ENCODE data around the gene LRMDA. TPM values are rescaled to one million over a fixed set of nuclear protein-coding genes. Genes with fewer than 3 reads are reported as not detected.
"Not testable (repeated sequence)": the region's sequence is repeated elsewhere in the genome, so short reads cannot be mapped to it uniquely, and the experiment has no call there.

LRMDA gene
- total RNA-seq, 2 donors from 2014 or later: 12.2 to 25.4 TPM

- WGBS, 2 donors: 56 to 72% methylated on average over 8 of the region's 8 CpGs
- intact Hi-C loops (cut with DNase I): no loop called here
- no peak for DNase-seq
- no peak for ATAC-seq
- TF ChIP-seq POLR2A (IDR thresholded peaks at IDR 0.05) (no peak), CTCF (IDR thresholded peaks at IDR 0.05) (no peak)
- H3K9me3 ChIP-seq: no peaks in the 10 kb centered on the region
- H3K36me3 ChIP-seq (replicated peaks in 1 of 2; ENCODE audit: insufficient read depth in 1 of 2, low read depth in 2 of 2): no peaks in the 10 kb centered on the region
- H3K4me3 ChIP-seq: no peak overlapping the region
- no peaks in the 10 kb centered on the region for H3K27me3 ChIP-seq
- H3K27ac ChIP-seq: no peak overlapping the region
- peaks cover 30% of the 10 kb centered on the region for H3K4me1 ChIP-seq
These were observed 82.0 kb downstream of the LRMDA start for GRCh38 chr10:75513292-75513885.

DNA sequence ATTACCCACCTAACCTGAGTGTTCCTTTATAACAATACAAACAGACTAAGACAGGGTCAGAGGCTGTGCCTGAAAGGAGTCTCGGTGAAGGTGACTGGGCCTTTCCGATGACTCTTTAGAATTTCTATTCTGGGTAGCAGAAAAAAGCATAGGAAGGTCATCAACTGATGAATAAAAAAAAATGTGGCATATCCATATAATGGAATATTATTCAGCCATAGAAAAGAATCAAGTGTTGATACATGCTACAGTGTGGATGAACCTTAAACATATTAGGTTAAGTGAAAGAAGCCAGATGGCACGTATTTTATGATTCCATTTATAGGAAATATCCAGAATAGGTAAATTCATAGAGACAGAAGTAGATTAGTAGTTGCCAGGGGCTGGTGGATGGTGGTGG lies 83.4 kb downstream of the LRMDA start:
- Histone ChIP-seq H3K9me3 (no peaks in the 10 kb centered on the region), H3K4me3 (no peak overlapping the region), H3K4me1 (peaks cover 18% of the 10 kb centered on the region), H3K27me3 (no peaks in the 10 kb centered on the region), H3K27ac (no peak overlapping the region), H3K36me3 (replicated peaks in 1 of 2; ENCODE audit: insufficient read depth in 1 of 2, low read depth in 2 of 2) (no peaks in the 10 kb centered on the region)
- ATAC-seq: no peak
- DNase-seq: no peak
- intact Hi-C loops (cut with DNase I): no loop called here
- no peak for TF ChIP-seq POLR2A (IDR thresholded peaks at IDR 0.05)
- no peak for TF ChIP-seq CTCF (IDR thresholded peaks at IDR 0.05)
- 94 to 98% methylated on average over 3 of the region's 3 CpGs for WGBS, 2 donors

DNA sequence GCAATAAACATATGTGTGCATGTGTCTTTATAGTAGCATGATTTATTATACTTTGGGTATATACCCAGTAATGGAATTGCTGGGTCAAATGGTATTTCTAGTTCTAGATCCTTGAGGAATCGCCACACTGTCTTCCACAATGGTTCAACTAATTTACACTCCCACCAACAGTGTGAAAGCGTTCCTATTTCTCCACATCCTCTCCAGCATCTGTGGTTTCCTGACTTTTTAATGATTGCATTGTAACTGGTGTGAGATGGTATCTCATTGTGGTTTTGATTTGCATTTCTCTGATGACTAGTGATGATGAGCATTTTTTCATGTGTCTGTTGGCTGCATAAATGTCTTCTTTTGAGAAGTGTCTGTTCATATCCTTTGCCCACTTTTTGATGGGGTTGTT lies 84.7 kb downstream of the LRMDA start:
- intact Hi-C loops (cut with DNase I); ATAC-seq; H3K27me3 ChIP-seq; H3K4me3 ChIP-seq; H3K27ac ChIP-seq; H3K36me3 ChIP-seq (replicated peaks in 1 of 2; ENCODE audit: insufficient read depth in 1 of 2, low read depth in 2 of 2); DNase-seq; H3K9me3 ChIP-seq: not testable (repeated sequence)
- 82 to 88% methylated on average over 2 of the region's 2 CpGs for WGBS, 2 donors
- peaks cover 11% of the 10 kb centered on the region for H3K4me1 ChIP-seq

DNA sequence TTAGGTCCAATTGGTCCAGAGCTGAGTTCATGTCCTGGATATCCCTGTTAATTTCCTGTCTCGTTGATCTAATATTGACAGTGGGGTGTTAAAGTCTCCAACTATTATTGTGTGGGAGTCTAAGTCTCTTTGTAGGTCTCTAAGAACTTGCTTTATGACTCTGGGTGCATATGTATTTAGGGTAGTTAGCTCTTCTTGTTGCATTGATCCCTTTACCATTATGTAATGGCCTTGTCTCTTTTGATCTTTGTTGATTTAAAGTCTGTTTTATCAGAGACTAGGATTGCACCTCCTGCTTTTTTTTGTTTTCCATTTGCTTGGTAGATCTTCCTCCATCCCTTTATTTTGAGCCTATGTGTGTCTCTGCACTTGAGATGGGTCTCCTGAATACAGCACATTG lies 87.8 kb downstream of the LRMDA start:
- H3K4me1 ChIP-seq; H3K36me3 ChIP-seq (replicated peaks in 1 of 2; ENCODE audit: insufficient read depth in 1 of 2, low read depth in 2 of 2); intact Hi-C loops (cut with DNase I); H3K27ac ChIP-seq; H3K4me3 ChIP-seq; H3K9me3 ChIP-seq; H3K27me3 ChIP-seq; ATAC-seq; DNase-seq: not testable (repeated sequence)
- WGBS, 2 donors: 88 to 90% methylated on average over 1 of the region's 1 CpG

- ATAC-seq; H3K4me1 ChIP-seq; intact Hi-C loops (cut with DNase I); H3K4me3 ChIP-seq; H3K36me3 ChIP-seq (replicated peaks in 1 of 2; ENCODE audit: insufficient read depth in 1 of 2, low read depth in 2 of 2); H3K27ac ChIP-seq; H3K27me3 ChIP-seq; H3K9me3 ChIP-seq: not testable (repeated sequence)
- peak; percentile 47 to 87 (median 74) for DNase-seq
- 44 to 73% methylated on average over 10 to 16 of the region's 16 CpGs for WGBS, 2 donors
These were observed 89.9 kb downstream of the LRMDA start for GRCh38 chr10:75521194-75521829.

- Histone ChIP-seq H3K4me3 (no peak overlapping the region), H3K4me1 (no peaks in the 10 kb centered on the region), H3K27ac (no peak overlapping the region), H3K36me3 (replicated peaks in 1 of 2; ENCODE audit: insufficient read depth in 1 of 2, low read depth in 2 of 2) (no peaks in the 10 kb centered on the region), H3K9me3 (no peaks in the 10 kb centered on the region), H3K27me3 (no peaks in the 10 kb centered on the region)
- DNase-seq (no peak), ATAC-seq (no peak)
- WGBS, 2 donors: 67 to 77% methylated on average over 1 of the region's 1 CpG
- intact Hi-C loops (cut with DNase I): no loop called here
- TF ChIP-seq CTCF (IDR thresholded peaks at IDR 0.05) (no peak), POLR2A (IDR thresholded peaks at IDR 0.05) (no peak)
These were observed 93.6 kb downstream of the LRMDA start for GRCh38 chr10:75525067-75525466.

Data from body of pancreas (tissue), 4 donors.